SU-DHL-6 (cell line): ENCODE measurements around the gene TTBK1.

ENCODE experiments used
- H2AFZ ChIP-seq: fragments of 200-600 bp; sonication (generic); 2 replicates; pipeline ENCODE4 v1.6.1; 2014; ENCODE audit warnings: low read depth, mild to moderate bottlenecking, moderate library complexity, mixed read lengths, antibody characterized with exemption, low read length; ENCODE audit not compliant: severe bottlenecking
- H3F3A ChIP-seq: fragments of 200-600 bp; shearing (Covaris generic); 2 replicates; pipeline ENCODE4 v1.6.0; 2016; ENCODE audit warnings: antibody characterized with exemption, mild to moderate bottlenecking; ENCODE audit not compliant: insufficient read depth
- H3K27ac ChIP-seq: fragments of 200-600 bp; sonication (generic); 2 replicates; pipeline ENCODE4 v1.5.1; 2016; ENCODE audit warnings: low read depth, mild to moderate bottlenecking, low read length, moderate library complexity, mixed read lengths
- H3K27me3 ChIP-seq: fragments of 200-600 bp; sonication (generic), shearing (Covaris generic); 2 replicates; pipeline ENCODE4 v1.6.0; 2014; ENCODE audit warnings: mild to moderate bottlenecking, low read length
- H3K36me3 ChIP-seq: fragments of 200-600 bp; sonication (generic); 2 replicates; pipeline ENCODE4 v1.6.1; 2014; ENCODE audit warnings: mild to moderate bottlenecking, low read length, mixed read lengths
- H3K4me2 ChIP-seq: fragments of 300-600, 200-600 bp; shearing (Covaris generic), sonication (generic); 2 replicates; pipeline ENCODE4 v1.6.0; 2014; ENCODE audit warnings: low read length, low read depth, mild to moderate bottlenecking; ENCODE audit not compliant: poor library complexity, severe bottlenecking
- H3K4me3 ChIP-seq: fragments of 200-600 bp; sonication (generic); 2 replicates; pipeline ENCODE4 v1.5.1; 2014; ENCODE audit warnings: antibody characterized with exemption, low read length, mild to moderate bottlenecking, mixed read lengths; ENCODE audit not compliant: insufficient read depth, poor library complexity, severe bottlenecking
- H3K79me2 ChIP-seq: fragments of 200-600 bp; sonication (generic); 2 replicates; pipeline ENCODE4 v1.6.1; 2014; ENCODE audit warnings: mild to moderate bottlenecking, low read length, moderate library complexity; ENCODE audit not compliant: insufficient read depth
- H3K9ac ChIP-seq: fragments of 200-600 bp; sonication (generic); 2 replicates; pipeline ENCODE4 v1.7.0; 2014; ENCODE audit warnings: mild to moderate bottlenecking, low read length
- H3K9me2 ChIP-seq: fragments of 200-600 bp; sonication (generic); replicated peaks from 2 replicates; pipeline ENCODE4 v1.6.1; 2014; ENCODE audit warnings: low read length; ENCODE audit not compliant: insufficient read depth
- H3K9me3 ChIP-seq: fragments of 200-600 bp; sonication (generic); 2 replicates; pipeline ENCODE4 v1.6.1; 2014; ENCODE audit warnings: low read length, mixed read lengths; ENCODE audit not compliant: insufficient read depth
- H4K20me1 ChIP-seq: fragments of 200-600 bp; sonication (generic); 2 replicates; pipeline ENCODE4 v1.6.1; 2014; ENCODE audit warnings: low read depth, mild to moderate bottlenecking, antibody characterized with exemption, low read length, moderate library complexity, mixed read lengths
- CTCF ChIP-seq: fragments of 200-600 bp; sonication (generic); IDR thresholded peaks from one replicate; pipeline ENCODE4 v1.5.1; 2017; ENCODE audit warnings: antibody characterized with exemption, mild to moderate bottlenecking, low read length, moderate library complexity; ENCODE audit not compliant: insufficient read depth, poor library complexity, severe bottlenecking
- EZH2phosphoT487 ChIP-seq: fragments of 200-600 bp; sonication (generic), shearing (Covaris generic); conservative IDR thresholded peaks from 2 replicates; pipeline ENCODE4 v1.6.1; 2018; ENCODE audit warnings: mild to moderate bottlenecking, antibody characterized with exemption, low read length, moderate library complexity, mixed read lengths

The TTBK1 gene

GRCh38 chr6:43328528-43328927 lies 85.2 kb downstream of the TTBK1 start:
- H3K4me2 ChIP-seq = no peak overlapping the region
- no peaks in the 10 kb centered on the region for H3K9me3 ChIP-seq
- H3K4me3 ChIP-seq = no peak overlapping the region
- H4K20me1 ChIP-seq = no peaks in the 10 kb centered on the region
- H3K27me3 ChIP-seq = no peaks in the 10 kb centered on the region
- H3K9me2 ChIP-seq = no peaks in the 10 kb centered on the region
- no peak overlapping the region for H3K27ac ChIP-seq
- no peak overlapping the region for H3K9ac ChIP-seq
- TF ChIP-seq EZH2phosphoT487 = no peak
- TF ChIP-seq CTCF = no peak
- peaks cover 38% of the 10 kb centered on the region; the same call in 1 of the 2 replicates for H3K36me3 ChIP-seq
- no peaks in the 10 kb centered on the region for H3K79me2 ChIP-seq
- no peak overlapping the region for H2AFZ ChIP-seq
- peaks cover 31% of the 10 kb centered on the region for H3F3A ChIP-seq

GRCh38 chr6:43331470-43331869 lies 88.2 kb downstream of the TTBK1 start:
- Histone ChIP-seq H3K4me3 (no peak overlapping the region), H4K20me1 (no peaks in the 10 kb centered on the region), H3K4me2 (no peak overlapping the region), H3K9me2 (no peaks in the 10 kb centered on the region), H2AFZ (no peak overlapping the region), H3K27ac (no peak overlapping the region), H3K79me2 (no peaks in the 10 kb centered on the region), H3F3A (peaks cover 51% of the 10 kb centered on the region), H3K36me3 (peaks cover 33% of the 10 kb centered on the region), H3K9ac (no peak overlapping the region), H3K9me3 (no peaks in the 10 kb centered on the region), H3K27me3 (no peaks in the 10 kb centered on the region)
- TF ChIP-seq CTCF = no peak
- no peak for TF ChIP-seq EZH2phosphoT487

DNA sequence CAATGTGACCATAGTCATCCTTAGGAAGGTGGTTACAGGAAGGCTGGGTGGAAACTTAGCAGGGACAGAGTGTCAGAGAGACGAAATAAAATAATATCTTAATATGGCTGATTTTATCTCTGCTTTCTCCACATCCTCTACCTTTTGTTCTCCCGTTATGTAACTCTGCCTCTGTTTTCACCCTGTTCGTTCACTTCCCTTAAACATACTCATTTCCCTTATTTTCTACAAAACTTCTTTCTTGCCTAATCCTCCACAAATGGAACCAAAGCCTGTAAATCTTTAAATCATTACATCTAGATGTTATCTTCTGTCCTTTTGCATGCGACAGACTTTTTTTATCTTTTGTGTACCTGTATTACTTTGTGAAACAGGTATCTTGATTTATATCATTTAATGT lies 88.6 kb downstream of the TTBK1 start:
- H3K36me3 ChIP-seq = peaks cover 35% of the 10 kb centered on the region
- H3F3A ChIP-seq = peaks cover 53% of the 10 kb centered on the region
- H3K9me3 ChIP-seq = no peaks in the 10 kb centered on the region
- no peak overlapping the region for H3K4me2 ChIP-seq
- H4K20me1 ChIP-seq = no peaks in the 10 kb centered on the region
- no peak overlapping the region for H2AFZ ChIP-seq
- H3K79me2 ChIP-seq = no peaks in the 10 kb centered on the region
- no peak overlapping the region for H3K4me3 ChIP-seq
- H3K27ac ChIP-seq = no peak overlapping the region
- no peaks in the 10 kb centered on the region for H3K9me2 ChIP-seq
- H3K27me3 ChIP-seq = no peaks in the 10 kb centered on the region
- no peak for TF ChIP-seq CTCF
- TF ChIP-seq EZH2phosphoT487 = no peak
- H3K9ac ChIP-seq = no peak overlapping the region
